Left ventricle myocardium inferior (tissue), 1 donor: Measurements from ENCODE around the gene PEBP1. TPM values are rescaled to one million over a fixed set of nuclear protein-coding genes. Genes with fewer than 3 reads are reported as not detected.
A peak's percentile ranks its signal among the peaks of the same experiment; 100 is the strongest.

ENCODE experiments used
- DNase-seq: peaks from one replicate; pipeline ENCODE4 v3.0.0-alpha.2; 2020
- H3K27ac ChIP-seq: fragments of 200-600 bp; replicated peaks from 2 replicates; pipeline ENCODE4 v1.8.0; 2021
- H3K27me3 ChIP-seq: fragments of 200-600 bp; 2 replicates; pipeline ENCODE4 v1.8.0; 2021; ENCODE audit warnings: low read depth
- H3K36me3 ChIP-seq: fragments of 200-600 bp; 2 replicates; pipeline ENCODE4 v1.8.0; 2021
- H3K4me1 ChIP-seq: fragments of 200-600 bp; 2 replicates; pipeline ENCODE4 v1.8.0; 2021
- H3K4me3 ChIP-seq: fragments of 200-600 bp; 2 replicates; pipeline ENCODE4 v1.8.0; 2021; ENCODE audit warnings: mild to moderate bottlenecking, moderate library complexity
- H3K9me3 ChIP-seq: fragments of 200-600 bp; replicated peaks from 2 replicates; pipeline ENCODE4 v1.8.0; 2021
- CTCF ChIP-seq: fragments of 200-600 bp; IDR thresholded peaks from 2 replicates; pipeline ENCODE4 v1.8.0; 2021; ENCODE audit warnings: antibody characterized with exemption, mild to moderate bottlenecking, borderline replicate concordance
- intact Hi-C: fragments of 100-400 bp; cut with micrococcal nuclease; formaldehyde crosslinking; loops from one replicate; pipeline ENCODE4 v1.11.0; 2022
- total RNA-seq: library from RNA; stranded (reverse); fragmentation: NEBNext Ultra II Directional; extraction: Animal tissue kit (Norgen Biotek cat#: 25700); gene quantifications from one replicate; pipeline ENCODE4 v1.2.1, GENCODE V29; 2021
- donor health status: DM: no; HTN: yes; CAD: no; lungs with severe emphysema.

Gene PEBP1
- total RNA-seq, 1 donor from 2014 or later = 461 TPM

- no peaks in the 10 kb centered on the region for H3K9me3 ChIP-seq
- H3K4me1 ChIP-seq = peaks cover 85% of the 10 kb centered on the region
- DNase-seq = no peak
- no peak overlapping the region for H3K4me3 ChIP-seq
- intact Hi-C loops = loop anchor here (5.0 kb wide), 1 partner anchor 187 kb away; the partner anchor contains the start of gene TAOK3
- TF ChIP-seq CTCF = no peak
- peaks cover 5% of the 10 kb centered on the region for H3K36me3 ChIP-seq
- no peak overlapping the region for H3K27ac ChIP-seq
- H3K27me3 ChIP-seq = no peaks in the 10 kb centered on the region
These were observed 49.9 kb downstream of the PEBP1 start for GRCh38 chr12:118185602-118186397.

GRCh38 chr12:118187751-118188435 is 52.0 kb downstream of the PEBP1 start:
- TF ChIP-seq CTCF = no peak
- Histone ChIP-seq H3K27me3 (no peaks in the 10 kb centered on the region), H3K4me3 (peak overlapping the region; percentile 68), H3K36me3 (no peaks in the 10 kb centered on the region), H3K9me3 (no peaks in the 10 kb centered on the region), H3K4me1 (peaks cover 80% of the 10 kb centered on the region), H3K27ac (peak overlapping the region; percentile 83)
- DNase-seq = no peak
- intact Hi-C loops = loop anchor here (5.0 kb wide), 1 partner anchor 184 kb away; the partner anchor contains the start of gene TAOK3

DNA sequence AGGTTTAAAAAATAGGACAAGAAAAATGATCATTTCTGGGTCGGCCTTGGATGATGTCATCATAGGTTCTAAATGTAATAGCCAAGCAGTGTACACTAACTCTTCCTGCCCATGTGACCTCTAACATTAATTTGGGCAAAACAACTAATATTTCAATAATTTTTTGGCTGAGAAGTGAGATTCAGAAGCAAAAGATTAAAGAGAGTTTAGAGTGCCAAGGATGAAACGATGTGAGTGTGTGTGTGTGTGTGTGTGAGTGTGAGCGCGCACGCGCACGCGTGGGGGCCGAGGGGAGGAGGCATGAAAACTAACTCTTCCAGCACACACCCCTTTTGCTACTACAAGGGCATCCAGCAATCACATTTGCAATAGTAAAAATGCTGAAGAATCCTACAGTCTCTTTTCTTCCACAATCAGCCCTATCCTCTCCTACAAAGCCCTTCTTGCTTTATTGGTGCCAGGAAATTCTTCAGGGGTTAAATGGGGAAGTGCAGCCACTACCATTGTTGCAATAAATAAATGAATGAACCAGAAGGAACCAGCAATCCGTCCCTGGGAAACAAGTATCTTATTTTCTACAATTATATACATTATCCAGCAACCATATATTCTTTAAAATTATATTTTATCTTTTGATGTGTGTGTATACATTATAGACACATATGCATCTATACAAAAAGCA is 52.9 kb downstream of the PEBP1 start:
- Histone ChIP-seq H3K27ac (peak overlapping the region; percentile 83), H3K36me3 (peaks cover 5% of the 10 kb centered on the region), H3K4me1 (peaks cover 71% of the 10 kb centered on the region), H3K9me3 (no peaks in the 10 kb centered on the region), H3K27me3 (no peaks in the 10 kb centered on the region), H3K4me3 (peak overlapping the region; percentile 68)
- TF ChIP-seq CTCF = no peak
- DNase-seq = peak; percentile 38
- intact Hi-C loops = loop anchor here (5.0 kb wide), 1 partner anchor 183 kb away; the partner anchor contains the start of gene TAOK3

- Histone ChIP-seq H3K9me3 (no peaks in the 10 kb centered on the region), H3K27ac (peak overlapping the region; percentile 83), H3K27me3 (no peaks in the 10 kb centered on the region), H3K4me3 (peak overlapping the region; percentile 68), H3K4me1 (peaks cover 63% of the 10 kb centered on the region), H3K36me3 (peaks cover 15% of the 10 kb centered on the region)
- TF ChIP-seq CTCF = no peak
- DNase-seq = peak; percentile 19
- intact Hi-C loops = loop anchor here (5.0 kb wide), 1 partner anchor 183 kb away; the partner anchor contains the start of gene TAOK3
These were observed 53.8 kb downstream of the PEBP1 start for GRCh38 chr12:118189741-118190191.

DNA sequence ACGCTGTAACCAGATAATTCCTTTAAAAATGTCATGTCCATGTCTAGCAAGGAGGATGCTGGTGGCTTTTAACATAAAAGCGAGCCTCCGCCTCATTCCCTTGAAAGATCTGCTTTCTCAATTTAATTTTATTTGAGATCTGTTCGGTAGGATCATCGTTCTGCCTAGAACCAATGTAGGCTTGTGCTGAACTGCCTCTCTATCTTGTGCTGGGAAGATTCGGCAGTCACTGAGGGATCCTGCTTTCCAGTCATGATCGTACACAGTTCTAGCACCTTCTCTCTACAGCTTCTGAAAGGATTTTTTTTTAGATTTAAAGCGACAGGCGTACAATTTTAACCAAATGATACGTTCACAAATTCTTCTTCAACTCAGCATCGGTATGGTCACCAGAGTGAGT is 54.3 kb downstream of the PEBP1 start:
- H3K36me3 ChIP-seq = peaks cover 20% of the 10 kb centered on the region
- DNase-seq = no peak
- peak overlapping the region; percentile 83 for H3K27ac ChIP-seq
- intact Hi-C loops = no loop called here
- TF ChIP-seq CTCF = no peak
- H3K9me3 ChIP-seq = no peaks in the 10 kb centered on the region
- peak overlapping the region; percentile 68 for H3K4me3 ChIP-seq
- no peaks in the 10 kb centered on the region for H3K27me3 ChIP-seq
- peaks cover 58% of the 10 kb centered on the region for H3K4me1 ChIP-seq
